ENCODE data around the gene MAGEF1. TPM values are rescaled to one million over a fixed set of nuclear protein-coding genes. Genes with fewer than 3 reads are reported as not detected.

The MAGEF1 gene
- total RNA-seq, 1 donor from 2014 or later, result 10.9 TPM

GRCh38 chr3:184672335-184672734 lies 39.5 kb downstream of the MAGEF1 start:
- intact Hi-C loops (cut with micrococcal nuclease), result no loop called here

- intact Hi-C loops (cut with micrococcal nuclease), result no loop called here
Measured at GRCh38 chr3:184670091-184670602, 41.7 kb downstream of the MAGEF1 start.

GRCh38 chr3:184669578-184669977 lies 42.3 kb downstream of the MAGEF1 start:
- intact Hi-C loops (cut with micrococcal nuclease), result no loop called here

- intact Hi-C loops (cut with micrococcal nuclease), result no loop called here
Measured at GRCh38 chr3:184666442-184666841, 45.4 kb downstream of the MAGEF1 start.

- intact Hi-C loops (cut with micrococcal nuclease), result no loop called here
Measured at GRCh38 chr3:184665101-184665500, 46.8 kb downstream of the MAGEF1 start.

GRCh38 chr3:184663756-184664155 lies 48.1 kb downstream of the MAGEF1 start:
- intact Hi-C loops (cut with micrococcal nuclease), result no loop called here

GRCh38 chr3:184663356-184663755 lies 48.5 kb downstream of the MAGEF1 start:
- intact Hi-C loops (cut with micrococcal nuclease), result no loop called here

GRCh38 chr3:184662187-184662586 lies 49.7 kb downstream of the MAGEF1 start:
- intact Hi-C loops (cut with micrococcal nuclease), result no loop called here

GRCh38 chr3:184660931-184661330 lies 50.9 kb downstream of the MAGEF1 start:
- intact Hi-C loops (cut with micrococcal nuclease), result no loop called here

Other genes with a start within 250 kb of the MAGEF1 start
- gene EPHB3, start 150.3 kb downstream of the MAGEF1 start, total RNA-seq, result 0.05 and 0.14 TPM in 2 replicates
- 56.6 and 60.8 TPM in 2 replicates for gene VPS8, start 100.1 kb upstream of the MAGEF1 start, total RNA-seq

All from T-helper 2 cell treated with Interferon-gamma antibody and Interleukin-4, amounts not matched to agents 100 ng/mL and 5 ng/mL, for 36 hours (primary cell).